ENCODE data around the gene SPATA19. TPM values are rescaled to one million over a fixed set of nuclear protein-coding genes. Genes with fewer than 3 reads are reported as not detected.

Gene SPATA19
- total RNA-seq, 2 donors from 2014 or later: not detected

GRCh38 chr11:133823614-133824013 is 21.7 kb downstream of the SPATA19 start:
- intact Hi-C loops (cut with DNase I): no loop called here
- no peak for DNase-seq (ENCODE audit: low spot score)

DNA sequence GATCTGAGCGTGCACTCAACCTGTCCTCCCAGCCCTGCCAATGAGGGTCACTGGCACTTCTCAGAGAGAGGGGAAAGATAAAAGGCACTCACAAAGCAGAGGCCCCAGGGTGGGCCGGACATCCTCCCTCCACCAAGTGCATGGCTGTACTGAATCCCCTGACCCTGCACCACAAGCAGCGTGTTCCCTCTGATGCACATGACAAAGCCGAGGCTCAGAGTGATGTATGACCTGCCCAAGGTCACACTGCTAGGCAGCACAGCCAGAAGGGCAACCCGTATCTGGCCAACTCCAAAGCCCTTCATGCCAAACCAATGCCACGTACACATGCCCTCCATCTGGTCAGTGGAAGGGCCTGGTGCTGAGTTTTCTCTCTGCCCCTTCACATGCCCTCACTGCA is 22.1 kb downstream of the SPATA19 start:
- intact Hi-C loops (cut with DNase I): no loop called here
- DNase-seq (ENCODE audit: low spot score): no peak

- intact Hi-C loops (cut with DNase I): no loop called here
- DNase-seq (ENCODE audit: low spot score): no peak
Measured at GRCh38 chr11:133821776-133822175, 23.5 kb downstream of the SPATA19 start.

DNA sequence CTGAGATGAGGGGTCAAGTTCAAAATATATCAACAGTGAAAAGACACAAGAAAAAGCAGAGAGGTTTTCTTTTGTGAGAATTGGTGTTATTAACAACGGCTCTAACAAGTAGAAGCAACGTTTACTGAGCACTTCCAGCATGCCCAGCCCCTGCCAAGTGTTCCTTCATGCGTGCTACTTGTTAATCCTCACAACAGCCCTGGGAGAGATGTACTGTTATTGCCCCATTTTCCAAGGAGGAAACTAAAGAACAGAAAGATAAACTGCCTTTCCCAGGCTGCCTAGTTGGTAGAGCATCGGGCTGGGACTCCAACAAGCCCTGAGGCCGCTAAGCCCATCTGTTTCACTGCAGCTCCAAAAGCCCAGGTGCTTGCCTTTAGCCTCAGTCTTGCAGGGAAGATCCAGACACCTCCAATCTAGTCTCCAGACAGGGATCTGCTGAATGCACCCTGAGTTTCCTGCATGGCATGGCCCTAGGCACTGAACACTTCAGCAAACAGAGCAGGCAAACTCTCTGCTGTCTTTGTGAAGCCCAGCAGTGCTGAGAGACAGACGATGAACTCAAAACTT is 25.5 kb downstream of the SPATA19 start:
- DNase-seq (ENCODE audit: low spot score): no peak
- intact Hi-C loops (cut with DNase I): no loop called here

DNA sequence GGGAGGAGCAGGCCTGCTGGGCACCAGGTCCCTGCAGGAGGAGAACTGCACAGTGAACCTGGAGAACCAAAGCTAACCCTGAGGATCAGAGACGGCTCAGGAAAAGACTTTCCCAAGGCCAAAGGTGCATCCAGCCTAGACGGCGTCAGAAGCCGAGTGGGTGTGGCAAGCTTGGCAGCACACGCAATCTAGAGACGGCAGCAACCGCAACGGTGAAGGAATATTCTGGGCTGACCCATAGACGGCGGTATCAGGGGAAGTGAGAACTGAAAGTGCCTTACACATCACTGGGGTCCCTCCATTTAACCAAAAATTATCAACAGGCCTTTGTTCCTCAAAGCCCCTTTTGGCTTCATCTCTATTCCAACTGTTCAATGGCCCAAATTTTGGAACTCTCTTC is 26.2 kb downstream of the SPATA19 start:
- intact Hi-C loops (cut with DNase I): no loop called here
- no peak for DNase-seq (ENCODE audit: low spot score)

DNA sequence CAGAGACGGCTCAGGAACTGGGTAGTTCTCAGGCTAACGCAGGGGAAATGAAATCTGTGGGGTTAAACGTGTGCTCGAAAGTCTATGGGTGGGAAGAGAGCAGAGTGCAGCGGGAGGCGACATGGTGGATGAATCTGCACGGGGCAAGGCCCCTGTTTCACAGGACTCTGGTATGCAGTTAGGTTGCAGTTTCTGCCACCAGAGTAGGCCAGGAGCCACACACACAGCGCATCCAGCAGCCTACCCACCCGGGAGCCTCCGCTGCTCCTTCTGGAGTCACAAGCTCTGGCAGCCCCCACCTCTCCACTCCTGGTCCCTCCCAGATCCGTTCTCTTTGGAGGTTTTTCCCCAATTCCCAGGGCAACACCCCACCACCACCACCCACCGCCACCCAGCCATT is 27.0 kb downstream of the SPATA19 start:
- intact Hi-C loops (cut with DNase I): no loop called here
- no peak for DNase-seq (ENCODE audit: low spot score)

- no peak for DNase-seq (ENCODE audit: low spot score)
- intact Hi-C loops (cut with DNase I): no loop called here
Measured at GRCh38 chr11:133817449-133817848, 27.9 kb downstream of the SPATA19 start.

- no peak for DNase-seq (ENCODE audit: low spot score)
- intact Hi-C loops (cut with DNase I): no loop called here
Measured at GRCh38 chr11:133816146-133816870, 29.0 kb downstream of the SPATA19 start.

GRCh38 chr11:133815636-133816035 is 29.7 kb downstream of the SPATA19 start:
- DNase-seq (ENCODE audit: low spot score): no peak

GRCh38 chr11:133814588-133815100 is 30.7 kb downstream of the SPATA19 start:
- no peak for DNase-seq (ENCODE audit: low spot score)
- intact Hi-C loops (cut with DNase I): no loop called here

More at GRCh38 chr11:133815636-133816035, 29.7 kb downstream of the SPATA19 start:
- intact Hi-C loops (cut with DNase I): no loop called here

DNA sequence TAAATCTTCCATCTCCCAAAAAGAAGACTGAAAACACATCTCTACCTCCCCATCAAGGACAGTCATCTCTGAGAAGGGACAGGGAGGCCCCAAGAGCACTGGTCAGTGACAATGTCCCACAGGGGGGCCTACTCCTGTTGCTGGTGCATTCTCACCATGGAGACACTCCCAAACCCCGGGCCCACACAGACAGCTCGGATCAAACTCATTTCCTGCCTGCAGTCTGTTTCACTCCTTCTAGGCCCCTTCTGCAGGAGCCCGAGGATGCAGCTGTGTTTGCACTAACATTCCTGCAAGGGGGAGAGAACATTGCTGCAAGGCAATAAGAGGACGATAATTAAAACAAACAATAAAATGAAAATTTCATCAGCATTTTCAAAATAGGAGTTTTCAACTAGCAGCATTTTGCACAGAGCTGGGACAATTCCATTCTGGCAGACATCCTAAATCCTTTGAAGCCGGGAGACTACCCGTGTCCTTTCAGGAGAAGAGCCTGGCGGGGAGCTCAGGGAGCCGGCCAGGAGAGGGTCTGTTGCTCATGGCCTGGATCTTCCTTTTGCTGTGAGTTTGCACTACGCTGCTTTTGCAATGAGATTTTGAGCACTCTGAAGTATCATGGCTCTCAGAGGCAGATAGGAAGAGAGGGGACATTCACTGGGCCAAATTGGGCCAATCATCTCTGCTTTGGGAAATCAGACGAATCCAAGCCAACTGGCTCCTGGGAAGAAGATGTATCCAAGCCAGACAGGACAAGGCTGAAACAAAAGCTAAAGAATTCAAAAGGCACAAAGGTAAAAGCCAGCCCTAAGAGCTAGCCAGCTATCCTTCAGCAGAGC is 33.2 kb downstream of the SPATA19 start:
- DNase-seq (ENCODE audit: low spot score): no peak
- intact Hi-C loops (cut with DNase I): no loop called here

GRCh38 chr11:133810766-133811165 is 34.5 kb downstream of the SPATA19 start:
- DNase-seq (ENCODE audit: low spot score): no peak

DNA sequence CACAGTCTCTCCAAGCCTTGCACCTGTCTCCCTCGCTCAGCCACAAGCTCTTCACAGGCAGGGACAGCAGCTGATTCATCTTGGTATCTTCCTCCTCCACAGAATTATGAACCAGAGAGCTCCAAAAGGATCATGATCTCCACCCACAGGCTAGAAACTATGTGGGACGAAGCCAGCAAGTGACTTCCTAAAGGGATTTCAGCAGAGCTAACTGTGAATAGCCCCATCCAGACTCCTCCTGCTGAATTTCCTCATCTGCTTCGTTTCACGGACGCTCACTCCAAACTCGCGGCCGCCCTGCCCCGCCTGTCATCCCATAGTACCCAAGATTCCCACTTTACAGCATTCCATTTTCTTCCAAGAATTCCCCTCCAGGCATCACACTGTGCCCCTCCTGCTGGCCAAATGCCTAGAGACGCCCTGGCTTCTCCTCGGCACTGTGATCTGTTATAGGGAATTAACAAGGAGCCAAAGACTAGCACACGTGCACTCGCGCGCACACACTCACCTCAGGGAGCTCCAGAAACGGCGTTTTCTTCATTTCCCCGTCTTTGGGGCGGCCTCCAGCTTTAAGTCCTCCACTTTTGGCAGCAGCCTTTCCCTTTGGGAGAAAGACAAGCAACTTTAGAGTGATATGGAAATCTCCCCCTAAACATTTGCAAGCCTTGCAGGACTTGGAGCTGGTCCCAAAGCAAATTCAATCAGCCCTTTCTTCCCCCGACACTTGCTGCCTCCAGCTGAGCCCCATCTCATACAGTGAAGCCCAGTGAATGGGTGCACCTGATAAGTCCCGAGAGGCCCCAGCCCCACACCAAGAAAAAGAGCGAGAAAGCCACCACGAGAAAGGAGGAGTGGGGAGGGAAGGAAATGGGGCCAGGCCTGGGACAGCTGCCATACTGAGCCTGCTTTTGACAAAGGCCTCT is 35.5 kb downstream of the SPATA19 start:
- DNase-seq (ENCODE audit: low spot score): no peak
- intact Hi-C loops (cut with DNase I): no loop called here

More at GRCh38 chr11:133810766-133811165, 34.5 kb downstream of the SPATA19 start:
- intact Hi-C loops (cut with DNase I): no loop called here

GRCh38 chr11:133808393-133809140 is 36.7 kb downstream of the SPATA19 start:
- intact Hi-C loops (cut with DNase I): no loop called here
- no peak for DNase-seq (ENCODE audit: low spot score)

DNA sequence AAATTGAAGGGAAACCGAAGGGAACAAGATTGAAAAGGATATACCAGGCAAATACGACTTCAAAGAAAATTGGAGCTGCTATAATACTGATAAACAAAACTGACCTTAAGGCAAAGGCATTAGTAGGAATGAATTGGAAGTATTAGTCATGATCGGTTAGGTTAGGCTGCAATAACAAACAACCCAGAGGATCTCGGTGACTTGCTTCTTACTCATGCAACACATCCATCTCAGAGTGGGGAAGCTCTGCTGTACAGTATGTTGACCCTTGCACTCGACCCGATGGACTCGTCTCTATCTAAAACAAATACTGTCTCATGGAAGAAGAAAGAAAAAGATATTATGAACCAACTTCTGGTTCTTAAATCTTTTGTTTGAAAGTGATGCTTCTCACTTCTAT is 42.3 kb downstream of the SPATA19 start:
- intact Hi-C loops (cut with DNase I): no loop called here
- DNase-seq (ENCODE audit: low spot score): no peak

- DNase-seq (ENCODE audit: low spot score): no peak
- intact Hi-C loops (cut with DNase I): no loop called here
Measured at GRCh38 chr11:133801356-133801755, 44.0 kb downstream of the SPATA19 start.

GRCh38 chr11:133800666-133801065 is 44.6 kb downstream of the SPATA19 start:
- intact Hi-C loops (cut with DNase I): no loop called here
- DNase-seq (ENCODE audit: low spot score): no peak

GRCh38 chr11:133797554-133797953 is 47.8 kb downstream of the SPATA19 start:
- no peak for DNase-seq (ENCODE audit: low spot score)
- intact Hi-C loops (cut with DNase I): loop anchor here in 1 of 2 donors (10.0 kb wide), 1 partner anchor 63 kb away; no protein-coding TSS in a partner anchor
